DOHH2 (cell line): ENCODE measurements around the gene MNT.

Source experiments
- CTCF ChIP-seq: fragments of 200-600 bp; sonication (generic); IDR thresholded peaks from one replicate; pipeline ENCODE4 v1.5.1; 2014; ENCODE audit warnings: antibody characterized with exemption, mild to moderate bottlenecking, low read depth, low read length; ENCODE audit not compliant: poor library complexity, severe bottlenecking
- EZH2phosphoT487 ChIP-seq: fragments of 200-600 bp; sonication (generic); IDR thresholded peaks from 2 replicates; pipeline ENCODE4 v1.6.1; 2017; ENCODE audit warnings: borderline replicate concordance, mild to moderate bottlenecking, antibody characterized with exemption, low read length, moderate library complexity, mixed read lengths

GRCh38 chr17:2396192-2396567, 4.7 kb downstream of the MNT start:
- no peak for TF ChIP-seq CTCF
- TF ChIP-seq EZH2phosphoT487, result no peak
